H9 (cell line): ENCODE results near the gene JUP. TPM values are rescaled to one million over a fixed set of nuclear protein-coding genes. Genes with fewer than 3 reads are reported as not detected.

ENCODE experiments used
- DNase-seq: peaks from one replicate; pipeline ENCODE4 v3.0.0-alpha.2; 2017
- H2AFZ ChIP-seq: one replicate; pipeline ENCODE4 v1.6.1; 2013; ENCODE audit warnings: mild to moderate bottlenecking, low read length, control low read depth, moderate library complexity
- H2AK5ac ChIP-seq: 2 replicates; pipeline ENCODE4 v1.6.1; 2013; ENCODE audit warnings: low read length, control low read depth, mixed read lengths; ENCODE audit not compliant: insufficient read length
- H2BK120ac ChIP-seq: one replicate; pipeline ENCODE4 v1.6.1; 2013; ENCODE audit warnings: low read depth, mild to moderate bottlenecking, low read length, control low read depth, inconsistent platforms; ENCODE audit not compliant: poor library complexity, severe bottlenecking
- H2BK12ac ChIP-seq: 2 replicates; pipeline ENCODE4 v1.6.1; 2013; ENCODE audit warnings: low read length, control low read depth, mixed read lengths, low read depth; ENCODE audit not compliant: insufficient read length
- H2BK15ac ChIP-seq: 2 replicates; pipeline ENCODE4 v1.6.1; 2013; ENCODE audit warnings: low read depth, low read length, control low read depth
- H2BK20ac ChIP-seq: one replicate; pipeline ENCODE4 v1.6.1; 2013; ENCODE audit warnings: low read depth, mild to moderate bottlenecking, low read length, control low read depth, inconsistent platforms; ENCODE audit not compliant: poor library complexity, severe bottlenecking
- H2BK5ac ChIP-seq: 2 replicates; pipeline ENCODE4 v1.6.1; 2013; ENCODE audit warnings: low read length, control low read depth, mixed read lengths; ENCODE audit not compliant: insufficient read length
- H3K14ac ChIP-seq: 2 replicates; pipeline ENCODE4 v1.6.1; 2013; ENCODE audit warnings: low read length, control low read depth; ENCODE audit not compliant: insufficient read depth
- H3K18ac ChIP-seq: 2 replicates; pipeline ENCODE4 v1.6.1; 2013; ENCODE audit warnings: low read depth, mild to moderate bottlenecking, mixed read lengths, low read length, control low read depth; ENCODE audit not compliant: insufficient read length
- H3K23ac ChIP-seq: 2 replicates; pipeline ENCODE4 v1.6.1; 2013; ENCODE audit warnings: low read length, control low read depth, mixed read lengths, low read depth; ENCODE audit not compliant: insufficient read length
- H3K23me2 ChIP-seq: 2 replicates; pipeline ENCODE4 v1.6.1; 2013; ENCODE audit warnings: low read depth, mild to moderate bottlenecking, mixed read lengths, low read length, control low read depth; ENCODE audit not compliant: insufficient read length, poor library complexity, severe bottlenecking
- H3K27ac ChIP-seq: 2 replicates; pipeline ENCODE4 v1.5.1; 2013; ENCODE audit warnings: low read length, control low read depth, mixed read lengths, low read depth; ENCODE audit not compliant: insufficient read length
- H3K27me3 ChIP-seq: 2 replicates; pipeline ENCODE4 v1.6.1; 2013; ENCODE audit warnings: low read length, control low read depth, inconsistent platforms; ENCODE audit not compliant: insufficient read depth
- H3K4ac ChIP-seq: 2 replicates; pipeline ENCODE4 v1.6.1; 2013; ENCODE audit warnings: low read depth, mild to moderate bottlenecking, control low read depth, inconsistent platforms, low read length, moderate library complexity
- H3K4me1 ChIP-seq: 2 replicates; pipeline ENCODE4 v1.6.1; 2013; ENCODE audit warnings: low read length, control low read depth, inconsistent platforms; ENCODE audit not compliant: insufficient read depth
- H3K4me2 ChIP-seq: 2 replicates; pipeline ENCODE4 v1.6.1; 2013; ENCODE audit warnings: low read length, control low read depth, mixed read lengths; ENCODE audit not compliant: insufficient read length, insufficient read depth
- H3K56ac ChIP-seq: 2 replicates; pipeline ENCODE4 v1.6.1; 2013; ENCODE audit warnings: low read depth, mild to moderate bottlenecking, mixed read lengths, low read length, control low read depth; ENCODE audit not compliant: insufficient read length
- H3K79me1 ChIP-seq: 2 replicates; pipeline ENCODE4 v1.6.1; 2013; ENCODE audit warnings: low read depth, mild to moderate bottlenecking, moderate library complexity, low read length, control low read depth, inconsistent platforms; ENCODE audit not compliant: insufficient read depth, poor library complexity, severe bottlenecking
- H3K79me2 ChIP-seq: 2 replicates; pipeline ENCODE4 v1.6.1; 2013; ENCODE audit warnings: low read length, control low read depth, inconsistent platforms; ENCODE audit not compliant: insufficient read depth
- H3K9ac ChIP-seq: 2 replicates; pipeline ENCODE4 v1.6.1; 2013; ENCODE audit warnings: low read length, control low read depth, mixed read lengths; ENCODE audit not compliant: insufficient read length; ENCODE audit errors: extremely low read depth
- H3K9me3 ChIP-seq: one replicate; pipeline ENCODE4 v1.6.1; 2013; ENCODE audit warnings: low read depth, low read length, inconsistent platforms; ENCODE audit not compliant: control insufficient read depth
- H3T11ph ChIP-seq: one replicate; pipeline ENCODE4 v1.6.1; 2013; ENCODE audit warnings: mild to moderate bottlenecking, low read length, control low read depth, inconsistent platforms
- H4K20me1 ChIP-seq: one replicate; pipeline ENCODE4 v1.6.1; 2013; ENCODE audit not compliant: control insufficient read depth, insufficient read length, insufficient read depth
- H4K5ac ChIP-seq: 2 replicates; pipeline ENCODE4 v1.6.1; 2013; ENCODE audit warnings: low read depth, mild to moderate bottlenecking, mixed read lengths, low read length, control low read depth; ENCODE audit not compliant: insufficient read length
- H4K8ac ChIP-seq: replicated peaks from 2 replicates; pipeline ENCODE4 v1.6.1; 2013; ENCODE audit warnings: low read length, control low read depth, mixed read lengths, low read depth; ENCODE audit not compliant: insufficient read length
- H4K91ac ChIP-seq: 2 replicates; pipeline ENCODE4 v1.6.1; 2013; ENCODE audit warnings: low read depth, mild to moderate bottlenecking, moderate library complexity, mixed read lengths, low read length, control low read depth; ENCODE audit not compliant: insufficient read length
- H3K27ac Mint-ChIP-seq, 3 experiments: 2 replicates in 2 of 3; 3 replicates in 1 of 3; pipeline ENCODE4 v1.8.0; 2020 to 2021; ENCODE audit warnings: mixed read lengths in 3 of 3, mild to moderate bottlenecking in 1 of 3, moderate library complexity in 1 of 3
- H3K27me3 Mint-ChIP-seq: 2 replicates; pipeline ENCODE4 v1.8.0; 2021; ENCODE audit warnings: low read depth, mild to moderate bottlenecking, moderate library complexity, mixed read lengths
- H3K36me3 Mint-ChIP-seq, 3 experiments: 2 replicates in 2 of 3; 3 replicates in 1 of 3; pipeline ENCODE4 v1.8.0; 2020 to 2021; ENCODE audit warnings: low read depth in 3 of 3, mixed read lengths in 3 of 3; ENCODE audit not compliant: insufficient read depth in 1 of 3
- H3K4me1 Mint-ChIP-seq, 2 experiments: 2 replicates each; pipeline ENCODE4 v1.8.0; 2020; ENCODE audit warnings: mixed read lengths in 2 of 2
- H3K4me3 Mint-ChIP-seq, 2 experiments: 2 replicates in 1 of 2; 3 replicates in 1 of 2; pipeline ENCODE4 v1.8.0; 2020 to 2021; ENCODE audit warnings: mild to moderate bottlenecking in 2 of 2, mixed read lengths in 2 of 2, moderate library complexity in 1 of 2
- H3K9me3 Mint-ChIP-seq, 2 experiments: 2 replicates in 1 of 2; 3 replicates in 1 of 2; pipeline ENCODE4 v1.8.0; 2020; ENCODE audit warnings: mild to moderate bottlenecking in 2 of 2, mixed read lengths in 2 of 2, moderate library complexity in 1 of 2
- WGBS: extraction: QIAGEN DNeasy Blood & Tissue Kit; methylation state at CpG from one replicate; pipeline ENCODE4 v1.1.7; 2013; ENCODE audit warnings: missing lambda C conversion rate, low lambda C conversion rate, mixed read lengths; ENCODE audit not compliant: insufficient read length; ENCODE audit errors: extremely low coverage; 5-methylcytosine and 5-hydroxymethylcytosine counted together
- total RNA-seq: library from RNA; stranded (reverse); gene quantifications from 2 replicates; pipeline ENCODE4 v1.2.1, GENCODE V29; 2021
- TF ChIP-seq, protein P1 (sequence below): fragments of 200-600 bp; sonication (generic); conservative IDR thresholded peaks from 3 replicates; pipeline ENCODE4 v1.8.0; 2021; ENCODE audit warnings: antibody characterized with exemption, mild to moderate bottlenecking

The JUP gene
- total RNA-seq, 1 experiment from 2014 or later: 90.1 TPM

DNA sequence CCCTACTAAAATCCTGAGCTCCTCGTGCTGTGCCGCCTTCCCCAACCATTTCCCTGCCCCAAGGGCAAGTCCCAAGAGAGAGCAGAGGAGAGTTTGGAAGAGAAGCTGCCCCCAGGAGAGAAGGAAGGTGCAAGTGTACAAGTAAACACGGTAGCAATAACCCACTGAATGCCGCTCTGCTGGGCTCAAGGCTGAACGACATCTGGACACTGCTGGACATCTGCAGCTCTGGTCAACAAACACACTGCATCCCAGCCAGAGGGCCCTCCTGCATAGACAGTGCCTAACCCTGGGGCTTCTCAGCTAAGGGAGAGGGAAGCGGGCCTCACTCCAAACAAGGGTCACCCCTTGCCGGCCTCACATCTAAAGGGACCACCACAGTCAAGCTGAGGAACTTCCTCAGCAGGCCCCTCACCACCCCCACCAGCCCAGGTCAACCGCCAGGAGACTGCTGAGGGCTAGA is 12.7 kb downstream of the JUP start:
- H2AK5ac ChIP-seq: no peak overlapping the region
- no CpG with 5 or more reads among the region's 8 CpGs for WGBS
- H2AFZ ChIP-seq: no peak overlapping the region
- H3K56ac ChIP-seq: no peak overlapping the region
- no peak overlapping the region for H2BK120ac ChIP-seq
- H3K9me3 ChIP-seq: no peaks in the 10 kb centered on the region
- Mint-ChIP-seq H3K4me3 (no peak overlapping the region), H3K27me3 (no peaks in the 10 kb centered on the region), H3K4me1 (peaks cover 53 to 61% of the 10 kb centered on the region in 2 experiments), H3K27ac (peak overlapping the region in 2 of 3 experiments; percentile 83 to 90; a peak in 5 of 7 replicates), H3K9me3 (no peaks in the 10 kb centered on the region), H3K36me3 (peaks cover 10 to 32% (median 31%) of the 10 kb centered on the region in 3 experiments)
- no peak overlapping the region for H4K5ac ChIP-seq
- H3K18ac ChIP-seq: no peak overlapping the region
- no peak overlapping the region for H2BK15ac ChIP-seq
- H3K23ac ChIP-seq: no peak overlapping the region
- H4K20me1 ChIP-seq: no peaks in the 10 kb centered on the region
- no peak overlapping the region for H3T11ph ChIP-seq
- no peak overlapping the region for H4K8ac ChIP-seq
- no peaks in the 10 kb centered on the region; the same call in 1 of the 2 replicates for H3K79me2 ChIP-seq
- H2BK20ac ChIP-seq: no peak overlapping the region
- H3K23me2 ChIP-seq: no peaks in the 10 kb centered on the region
- H3K4ac ChIP-seq: no peak overlapping the region
- no peak overlapping the region for H3K9ac ChIP-seq
- no peaks in the 10 kb centered on the region for H3K27me3 ChIP-seq
- H3K27ac ChIP-seq: no peak overlapping the region
- no peaks in the 10 kb centered on the region for H3K79me1 ChIP-seq
- H3K4me2 ChIP-seq: no peak overlapping the region
- H3K4me1 ChIP-seq: peaks cover 7% of the 10 kb centered on the region; the same call in 1 of the 2 replicates
- H4K91ac ChIP-seq: no peak overlapping the region
- no peak overlapping the region for H2BK12ac ChIP-seq
- no peak overlapping the region for H2BK5ac ChIP-seq
- TF ChIP-seq, protein P1, sequence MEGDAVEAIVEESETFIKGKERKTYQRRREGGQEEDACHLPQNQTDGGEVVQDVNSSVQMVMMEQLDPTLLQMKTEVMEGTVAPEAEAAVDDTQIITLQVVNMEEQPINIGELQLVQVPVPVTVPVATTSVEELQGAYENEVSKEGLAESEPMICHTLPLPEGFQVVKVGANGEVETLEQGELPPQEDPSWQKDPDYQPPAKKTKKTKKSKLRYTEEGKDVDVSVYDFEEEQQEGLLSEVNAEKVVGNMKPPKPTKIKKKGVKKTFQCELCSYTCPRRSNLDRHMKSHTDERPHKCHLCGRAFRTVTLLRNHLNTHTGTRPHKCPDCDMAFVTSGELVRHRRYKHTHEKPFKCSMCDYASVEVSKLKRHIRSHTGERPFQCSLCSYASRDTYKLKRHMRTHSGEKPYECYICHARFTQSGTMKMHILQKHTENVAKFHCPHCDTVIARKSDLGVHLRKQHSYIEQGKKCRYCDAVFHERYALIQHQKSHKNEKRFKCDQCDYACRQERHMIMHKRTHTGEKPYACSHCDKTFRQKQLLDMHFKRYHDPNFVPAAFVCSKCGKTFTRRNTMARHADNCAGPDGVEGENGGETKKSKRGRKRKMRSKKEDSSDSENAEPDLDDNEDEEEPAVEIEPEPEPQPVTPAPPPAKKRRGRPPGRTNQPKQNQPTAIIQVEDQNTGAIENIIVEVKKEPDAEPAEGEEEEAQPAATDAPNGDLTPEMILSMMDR: no peak
- H3K14ac ChIP-seq: no peak overlapping the region
- no peak for DNase-seq
